ENCODE data around the gene PLEKHH3.
A peak's percentile ranks its signal among the peaks of the same experiment; 100 is the strongest.

Gene PLEKHH3

GRCh38 chr17:42640121-42640520 is 36.7 kb downstream of the PLEKHH3 start:
- peaks cover 2% of the 10 kb centered on the region for H3K9me3 ChIP-seq (ENCODE audit: insufficient read depth, low read depth, low read length)
- H3K14ac ChIP-seq (ENCODE audit: low read length) = no peak overlapping the region
- no peak overlapping the region for H3K9ac ChIP-seq (ENCODE audit: low read length)
- no peaks in the 10 kb centered on the region for H3K79me1 ChIP-seq (ENCODE audit: low read length)
- no peak overlapping the region for H4K12ac ChIP-seq (ENCODE audit: low read depth, low read length)
- H3K79me2 ChIP-seq (ENCODE audit: control insufficient read depth, insufficient read depth, low read length, poor library complexity) = no peaks in the 10 kb centered on the region
- H3K23ac ChIP-seq (ENCODE audit: low read length) = no peak overlapping the region
- H3K4ac ChIP-seq (ENCODE audit: low read depth, low read length) = no peak overlapping the region
- no peak overlapping the region for H2AK5ac ChIP-seq (ENCODE audit: low read length)
- H2BK5ac ChIP-seq (ENCODE audit: low read depth, low read length, poor library complexity) = no peak overlapping the region
- H4K91ac ChIP-seq (ENCODE audit: low read depth, low read length) = no peak overlapping the region
- no peak overlapping the region for H3K4me3 ChIP-seq (ENCODE audit: low read depth, low read length)
- H2BK120ac ChIP-seq (ENCODE audit: insufficient read depth, low read length, poor library complexity) = no peak overlapping the region
- H2BK12ac ChIP-seq (ENCODE audit: low read length) = no peak overlapping the region
- no peaks in the 10 kb centered on the region for H3K27me3 ChIP-seq (ENCODE audit: insufficient read depth, low read length)
- DNase-seq = no peak
- no peak overlapping the region for H3K18ac ChIP-seq (ENCODE audit: low read length)
- H3K4me2 ChIP-seq (ENCODE audit: low read length) = no peak overlapping the region
- no CpG with 5 or more reads among the region's 4 CpGs for WGBS (ENCODE audit: extremely low coverage, insufficient coverage, insufficient read length)
- no peaks in the 10 kb centered on the region for H3K4me1 ChIP-seq (ENCODE audit: control insufficient read depth in 1 of 2, insufficient read depth in 2 of 2, low read length in 2 of 2)
- no peaks in the 10 kb centered on the region for H3K36me3 ChIP-seq (ENCODE audit: control insufficient read depth in 1 of 2, insufficient read depth in 2 of 2, low read length in 2 of 2)
- H4K8ac ChIP-seq (ENCODE audit: low read depth, low read length) = no peak overlapping the region
- H3K27ac ChIP-seq (ENCODE audit: low read depth, low read length) = no peak overlapping the region
- H2AFZ ChIP-seq (ENCODE audit: insufficient read depth, low read length, poor library complexity) = no peak overlapping the region

GRCh38 chr17:42639525-42640113 is 37.2 kb downstream of the PLEKHH3 start:
- Histone ChIP-seq H3K23ac (ENCODE audit: low read length) (no peak overlapping the region), H3K9me3 (ENCODE audit: insufficient read depth, low read depth, low read length) (peaks cover 2% of the 10 kb centered on the region), H3K4me1 (ENCODE audit: control insufficient read depth in 1 of 2, insufficient read depth in 2 of 2, low read length in 2 of 2) (no peaks in the 10 kb centered on the region), H2AK5ac (ENCODE audit: low read length) (no peak overlapping the region), H3K36me3 (ENCODE audit: control insufficient read depth in 1 of 2, insufficient read depth in 2 of 2, low read length in 2 of 2) (no peaks in the 10 kb centered on the region), H3K4me3 (ENCODE audit: low read depth, low read length) (no peak overlapping the region), H3K27ac (ENCODE audit: low read depth, low read length) (no peak overlapping the region), H3K14ac (ENCODE audit: low read length) (no peak overlapping the region), H4K8ac (ENCODE audit: low read depth, low read length) (no peak overlapping the region), H2BK5ac (ENCODE audit: low read depth, low read length, poor library complexity) (no peak overlapping the region), H2AFZ (ENCODE audit: insufficient read depth, low read length, poor library complexity) (no peak overlapping the region), H4K91ac (ENCODE audit: low read depth, low read length) (no peak overlapping the region), H4K12ac (ENCODE audit: low read depth, low read length) (no peak overlapping the region), H3K4ac (ENCODE audit: low read depth, low read length) (no peak overlapping the region), H3K79me1 (ENCODE audit: low read length) (no peaks in the 10 kb centered on the region), H3K79me2 (ENCODE audit: control insufficient read depth, insufficient read depth, low read length, poor library complexity) (no peaks in the 10 kb centered on the region), H3K4me2 (ENCODE audit: low read length) (no peak overlapping the region), H3K27me3 (ENCODE audit: insufficient read depth, low read length) (no peaks in the 10 kb centered on the region), H3K9ac (ENCODE audit: low read length) (no peak overlapping the region), H3K18ac (ENCODE audit: low read length) (no peak overlapping the region), H2BK120ac (ENCODE audit: insufficient read depth, low read length, poor library complexity) (no peak overlapping the region), H2BK12ac (ENCODE audit: low read length) (no peak overlapping the region)
- WGBS (ENCODE audit: extremely low coverage, insufficient coverage, insufficient read length) = no CpG with 5 or more reads among the region's 7 CpGs
- no peak for DNase-seq

GRCh38 chr17:42632949-42633444 is 43.8 kb downstream of the PLEKHH3 start:
- H3K27me3 ChIP-seq (ENCODE audit: insufficient read depth, low read length) = no peaks in the 10 kb centered on the region
- no peaks in the 10 kb centered on the region for H3K79me2 ChIP-seq (ENCODE audit: control insufficient read depth, insufficient read depth, low read length, poor library complexity)
- no peak overlapping the region for H3K14ac ChIP-seq (ENCODE audit: low read length)
- no peak overlapping the region for H3K27ac ChIP-seq (ENCODE audit: low read depth, low read length)
- H3K36me3 ChIP-seq (ENCODE audit: control insufficient read depth in 1 of 2, insufficient read depth in 2 of 2, low read length in 2 of 2) = no peaks in the 10 kb centered on the region
- no peak overlapping the region for H2AK5ac ChIP-seq (ENCODE audit: low read length)
- no peaks in the 10 kb centered on the region for H3K9me3 ChIP-seq (ENCODE audit: insufficient read depth, low read depth, low read length)
- no peak overlapping the region for H4K8ac ChIP-seq (ENCODE audit: low read depth, low read length)
- no peak overlapping the region for H3K4me3 ChIP-seq (ENCODE audit: low read depth, low read length)
- no peak overlapping the region for H2BK12ac ChIP-seq (ENCODE audit: low read length)
- no peak overlapping the region for H3K4ac ChIP-seq (ENCODE audit: low read depth, low read length)
- DNase-seq = no peak
- no peaks in the 10 kb centered on the region for H3K4me1 ChIP-seq (ENCODE audit: control insufficient read depth in 1 of 2, insufficient read depth in 2 of 2, low read length in 2 of 2)
- H4K91ac ChIP-seq (ENCODE audit: low read depth, low read length) = no peak overlapping the region
- no CpG with 5 or more reads among the region's 9 CpGs for WGBS (ENCODE audit: extremely low coverage, insufficient coverage, insufficient read length)
- H3K79me1 ChIP-seq (ENCODE audit: low read length) = no peaks in the 10 kb centered on the region
- no peak overlapping the region for H2BK120ac ChIP-seq (ENCODE audit: insufficient read depth, low read length, poor library complexity)
- H2AFZ ChIP-seq (ENCODE audit: insufficient read depth, low read length, poor library complexity) = no peak overlapping the region
- no peak overlapping the region for H3K18ac ChIP-seq (ENCODE audit: low read length)
- no peak overlapping the region for H4K12ac ChIP-seq (ENCODE audit: low read depth, low read length)
- no peak overlapping the region for H2BK5ac ChIP-seq (ENCODE audit: low read depth, low read length, poor library complexity)
- no peak overlapping the region for H3K4me2 ChIP-seq (ENCODE audit: low read length)
- no peak overlapping the region for H3K23ac ChIP-seq (ENCODE audit: low read length)
- no peak overlapping the region for H3K9ac ChIP-seq (ENCODE audit: low read length)

GRCh38 chr17:42629411-42630009 is 47.3 kb downstream of the PLEKHH3 start:
- no peaks in the 10 kb centered on the region for H3K79me1 ChIP-seq (ENCODE audit: low read length)
- H3K9ac ChIP-seq (ENCODE audit: low read length) = no peak overlapping the region
- H3K4me3 ChIP-seq (ENCODE audit: low read depth, low read length) = no peak overlapping the region
- peak in 1 of 2 donors; percentile 40 for DNase-seq
- H2BK120ac ChIP-seq (ENCODE audit: insufficient read depth, low read length, poor library complexity) = no peak overlapping the region
- no peak overlapping the region for H4K8ac ChIP-seq (ENCODE audit: low read depth, low read length)
- no peak overlapping the region for H2AFZ ChIP-seq (ENCODE audit: insufficient read depth, low read length, poor library complexity)
- no peak overlapping the region for H3K27ac ChIP-seq (ENCODE audit: low read depth, low read length)
- H3K79me2 ChIP-seq (ENCODE audit: control insufficient read depth, insufficient read depth, low read length, poor library complexity) = no peaks in the 10 kb centered on the region
- no peaks in the 10 kb centered on the region for H3K36me3 ChIP-seq (ENCODE audit: control insufficient read depth in 1 of 2, insufficient read depth in 2 of 2, low read length in 2 of 2)
- H3K4ac ChIP-seq (ENCODE audit: low read depth, low read length) = no peak overlapping the region
- H3K14ac ChIP-seq (ENCODE audit: low read length) = no peak overlapping the region
- H2BK5ac ChIP-seq (ENCODE audit: low read depth, low read length, poor library complexity) = no peak overlapping the region
- no peak overlapping the region for H3K4me2 ChIP-seq (ENCODE audit: low read length)
- H2BK12ac ChIP-seq (ENCODE audit: low read length) = no peak overlapping the region
- peaks cover 2% of the 10 kb centered on the region for H3K9me3 ChIP-seq (ENCODE audit: insufficient read depth, low read depth, low read length)
- no peak overlapping the region for H3K23ac ChIP-seq (ENCODE audit: low read length)
- H4K12ac ChIP-seq (ENCODE audit: low read depth, low read length) = no peak overlapping the region
- no peak overlapping the region for H4K91ac ChIP-seq (ENCODE audit: low read depth, low read length)
- no peak overlapping the region for H2AK5ac ChIP-seq (ENCODE audit: low read length)
- H3K27me3 ChIP-seq (ENCODE audit: insufficient read depth, low read length) = no peaks in the 10 kb centered on the region
- H3K18ac ChIP-seq (ENCODE audit: low read length) = no peak overlapping the region
- WGBS (ENCODE audit: extremely low coverage, insufficient coverage, insufficient read length) = no CpG with 5 or more reads among the region's 3 CpGs
- H3K4me1 ChIP-seq (ENCODE audit: control insufficient read depth in 1 of 2, insufficient read depth in 2 of 2, low read length in 2 of 2) = no peaks in the 10 kb centered on the region

All from trophoblast cell (in vitro differentiated cells and primary cell).